K562 (cell line): ENCODE data around the gene HOXD9. TPM values are rescaled to one million over a fixed set of nuclear protein-coding genes. Genes with fewer than 3 reads are reported as not detected.

ENCODE experiments used
- BCL6 ChIP-seq: fragments of 250-450 bp; sonication (Bioruptor Pico); IDR thresholded peaks from 2 replicates; pipeline ENCODE4 v1.4.0; 2020
- BRD9 ChIP-seq: fragments of 450-650 bp; IDR thresholded peaks from 2 replicates; pipeline ENCODE4 v1.6.1; 2018; ENCODE audit warnings: low read depth; ENCODE audit not compliant: partially characterized antibody
- CAMTA2 ChIP-seq: fragments of 250-450 bp; sonication (Bioruptor Pico); conservative IDR thresholded peaks from 2 replicates; pipeline ENCODE4 v1.5.1; 2022
- E2F4 ChIP-seq: sonication (generic); formaldehyde crosslinking; IDR thresholded peaks from 2 replicates; pipeline ENCODE4 v1.8.0; 2022; ENCODE audit warnings: mild to moderate bottlenecking, low read depth, missing genetic modification reagents
- ETV5 ChIP-seq: sonication (generic); formaldehyde crosslinking; IDR thresholded peaks from 2 replicates; pipeline ENCODE4 v1.4.0; 2020; ENCODE audit warnings: low read depth, mild to moderate bottlenecking, missing genetic modification reagents
- FOXA1 ChIP-seq: fragments of 450-650 bp; IDR thresholded peaks from 2 replicates; pipeline ENCODE4 v1.6.1; 2016; ENCODE audit warnings: mild to moderate bottlenecking, borderline replicate concordance
- GABPA ChIP-seq: fragments of 200-800 bp; sonication (Bioruptor generic); conservative IDR thresholded peaks from 2 replicates; pipeline ENCODE4 v1.6.1; 2016; ENCODE audit warnings: low read depth, missing genetic modification characterization, missing compliant biosample characterization
- GATAD2A ChIP-seq: fragments of 450-650 bp; IDR thresholded peaks from 2 replicates; pipeline ENCODE4 v1.6.1; 2017
- HDAC3 ChIP-seq: fragments of 450-650 bp; IDR thresholded peaks from 2 replicates; pipeline ENCODE4 v1.6.1; 2018; ENCODE audit warnings: borderline replicate concordance, mild to moderate bottlenecking, moderate library complexity; ENCODE audit not compliant: partially characterized antibody
- MAX ChIP-seq: sonication (generic); formaldehyde crosslinking; IDR thresholded peaks from 2 replicates; pipeline ENCODE4 v1.9.0; 2022; ENCODE audit warnings: mild to moderate bottlenecking, missing genetic modification reagents
- MEF2A ChIP-seq: IDR thresholded peaks from 2 replicates; pipeline ENCODE4 v1.6.1; 2011; ENCODE audit warnings: low read depth, mild to moderate bottlenecking, low read length, moderate library complexity; ENCODE audit not compliant: control insufficient read depth
- MIER1 ChIP-seq: fragments of 450-650 bp; IDR thresholded peaks from 2 replicates; pipeline ENCODE4 v1.6.1; 2016; ENCODE audit warnings: antibody characterized with exemption, mild to moderate bottlenecking, low read depth
- NRF1 ChIP-seq, 2 experiments: fragments of 450-650 bp; IDR thresholded peaks in 1 of 2; conservative IDR thresholded peaks in 1 of 2; 2 replicates each; pipeline ENCODE4 v1.6.1; 2014; ENCODE audit warnings: mild to moderate bottlenecking in 2 of 2
- PCBP1 ChIP-seq: fragments of 200-400 bp; formaldehyde crosslinking; IDR thresholded peaks from 2 replicates; pipeline ENCODE4 v1.6.1; 2018; ENCODE audit warnings: mild to moderate bottlenecking, low read depth, low read length; ENCODE audit not compliant: poor library complexity, severe bottlenecking
- RBM15 ChIP-seq: fragments of 200-400 bp; formaldehyde crosslinking; IDR thresholded peaks from 2 replicates; pipeline ENCODE4 v1.6.1; 2018; ENCODE audit warnings: mild to moderate bottlenecking, low read length, moderate library complexity; ENCODE audit not compliant: insufficient read depth
- RBM25 ChIP-seq: fragments of 200-400 bp; formaldehyde crosslinking; IDR thresholded peaks from 2 replicates; pipeline ENCODE4 v1.6.1; 2018; ENCODE audit warnings: low read length, low read depth, moderate library complexity; ENCODE audit not compliant: severe bottlenecking
- SMARCA4 ChIP-seq: fragments of 450-650 bp; IDR thresholded peaks from 2 replicates; pipeline ENCODE4 v1.6.1; 2016
- SPI1 ChIP-seq: IDR thresholded peaks from 2 replicates; pipeline ENCODE4 v1.6.1; 2011; ENCODE audit warnings: low read depth, low read length, control low read depth, borderline replicate concordance
- SRSF9 ChIP-seq: fragments of 200-400 bp; formaldehyde crosslinking; IDR thresholded peaks from 2 replicates; pipeline ENCODE4 v1.6.1; 2017; ENCODE audit warnings: low read depth, low read length, borderline replicate concordance
- SUPT5H ChIP-seq: fragments of 450-650 bp; IDR thresholded peaks from 2 replicates; pipeline ENCODE4 v1.6.1; 2016
- TEAD4 ChIP-seq, 2 experiments: sonication (generic) in 1 of 2; formaldehyde crosslinking in 1 of 2; IDR thresholded peaks; 2 replicates each; pipeline versions ENCODE4 v1.6.1 to v1.8.0; 2012 to 2022; ENCODE audit warnings: borderline replicate concordance in 1 of 2, inconsistent platforms in 1 of 2, low read length in 1 of 2, mild to moderate bottlenecking in 1 of 2, missing genetic modification reagents in 1 of 2
- ZEB2 ChIP-seq: fragments of 450-650 bp; IDR thresholded peaks from 2 replicates; pipeline ENCODE4 v1.6.1; 2016
- ZNF133 ChIP-seq: fragments of 250-450 bp; sonication (Bioruptor Pico); IDR thresholded peaks from 2 replicates; pipeline ENCODE4 v1.4.0; 2020; ENCODE audit warnings: mild to moderate bottlenecking
- ZNF561 ChIP-seq: fragments of 450-650 bp; formaldehyde crosslinking; conservative IDR thresholded peaks from 2 replicates; pipeline ENCODE4 v1.4.0; 2020; ENCODE audit warnings: mild to moderate bottlenecking, moderate library complexity
- polyA plus RNA-seq, 8 experiments: library from polyadenylated mRNA; depleted of rRNA in 4 of 8; stranded (reverse) in 5 of 8; unstranded in 3 of 8; fragments of >200 nt; fragmentation: Nextera tagmentation in 2 of 8; fragmentation: Illumina TruSeq in 1 of 8; extraction: Ambion mirVana in 2 of 8; extraction: Trizol in 1 of 8; gene quantifications; 2 replicates each; pipeline versions ENCODE4 v1.2.1 to v1.2.3, GENCODE V29; 2011 to 2014; ENCODE audit warnings: inconsistent platforms in 1 of 8, missing spikeins in 1 of 8
- total RNA-seq, 7 experiments: library from RNA; depleted of rRNA in 6 of 7; stranded (reverse); fragments of >200 nt in 6 of 7; fragmentation: Illumina TruSeq in 2 of 7; extraction: Trizol in 2 of 7; gene quantifications; 2 replicates each; pipeline versions ENCODE4 v1.2.1 to v1.2.3, GENCODE V29; 2011 to 2021; ENCODE audit warnings: low replicate concordance in 1 of 7
- TF ChIP-seq, protein P1 (sequence below): fragments of 450-650 bp; IDR thresholded peaks from one replicate; pipeline ENCODE4 v1.6.1; 2018; ENCODE audit warnings: mild to moderate bottlenecking, moderate library complexity; ENCODE audit not compliant: partially characterized antibody
- TF ChIP-seq, protein P2 (sequence below): conservative IDR thresholded peaks from 2 replicates; pipeline ENCODE4 v1.6.1; 2011; ENCODE audit warnings: low read depth, mild to moderate bottlenecking, low read length; ENCODE audit not compliant: control insufficient read depth

HOXD9 gene
- total and polyA plus RNA-seq, 9 of the 15 experiments (the other 6 are each of a cell fraction or from before 2014, with no cell fraction given) = not detected

GRCh38 chr2:176079831-176080539 lies 42.5 kb upstream of the HOXD9 start (continued):
- TF ChIP-seq SUPT5H (no peak), HDAC3 (no peak), GABPA (tag) (no peak), ETV5 (CRISPR knock-in tag) (no peak), GATAD2A (peak; percentile 89), E2F4 (CRISPR knock-in tag) (no peak), ZNF561 (CRISPR knock-in tag) (no peak), MAX (no peak), CAMTA2 (CRISPR knock-in tag) (no peak), ZNF133 (CRISPR knock-in tag) (no peak), RBM25 (no peak), SMARCA4 (no peak), BCL6 (CRISPR knock-in tag) (no peak), TEAD4 (IDR thresholded peaks at IDR 0.05; ENCODE audit: low read length) (no peak), TEAD4 (CRISPR knock-in tag; IDR thresholded peaks at IDR 0.05; ENCODE audit: borderline replicate concordance) (peak; percentile 31; the same call in 1 of the 2 replicates), MIER1 (no peak), ZEB2 (no peak), BRD9 (no peak), SRSF9 (no peak), NRF1 (conservative IDR thresholded peaks at IDR 0.05 in 1 of 2, IDR thresholded peaks at IDR 0.05 in 1 of 2) (no peak), PCBP1 (peak; percentile 27), MEF2A (no peak), SPI1 (no peak), FOXA1 (no peak), RBM15 (no peak)
- TF ChIP-seq, protein P1, sequence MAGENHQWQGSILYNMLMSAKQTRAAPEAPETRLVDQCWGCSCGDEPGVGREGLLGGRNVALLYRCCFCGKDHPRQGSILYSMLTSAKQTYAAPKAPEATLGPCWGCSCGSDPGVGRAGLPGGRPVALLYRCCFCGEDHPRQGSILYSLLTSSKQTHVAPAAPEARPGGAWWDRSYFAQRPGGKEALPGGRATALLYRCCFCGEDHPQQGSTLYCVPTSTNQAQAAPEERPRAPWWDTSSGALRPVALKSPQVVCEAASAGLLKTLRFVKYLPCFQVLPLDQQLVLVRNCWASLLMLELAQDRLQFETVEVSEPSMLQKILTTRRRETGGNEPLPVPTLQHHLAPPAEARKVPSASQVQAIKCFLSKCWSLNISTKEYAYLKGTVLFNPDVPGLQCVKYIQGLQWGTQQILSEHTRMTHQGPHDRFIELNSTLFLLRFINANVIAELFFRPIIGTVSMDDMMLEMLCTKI = no peak
- TF ChIP-seq, protein P2, sequence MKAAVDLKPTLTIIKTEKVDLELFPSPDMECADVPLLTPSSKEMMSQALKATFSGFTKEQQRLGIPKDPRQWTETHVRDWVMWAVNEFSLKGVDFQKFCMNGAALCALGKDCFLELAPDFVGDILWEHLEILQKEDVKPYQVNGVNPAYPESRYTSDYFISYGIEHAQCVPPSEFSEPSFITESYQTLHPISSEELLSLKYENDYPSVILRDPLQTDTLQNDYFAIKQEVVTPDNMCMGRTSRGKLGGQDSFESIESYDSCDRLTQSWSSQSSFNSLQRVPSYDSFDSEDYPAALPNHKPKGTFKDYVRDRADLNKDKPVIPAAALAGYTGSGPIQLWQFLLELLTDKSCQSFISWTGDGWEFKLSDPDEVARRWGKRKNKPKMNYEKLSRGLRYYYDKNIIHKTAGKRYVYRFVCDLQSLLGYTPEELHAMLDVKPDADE = no peak; the same call in 1 of the 2 replicates
